Measurements from ENCODE around the gene HNRNPM. TPM values are rescaled to one million over a fixed set of nuclear protein-coding genes. Genes with fewer than 3 reads are reported as not detected.

Gene HNRNPM
- total RNA-seq, 2 experiments from 2014 or later: 237 to 238 TPM

DNA sequence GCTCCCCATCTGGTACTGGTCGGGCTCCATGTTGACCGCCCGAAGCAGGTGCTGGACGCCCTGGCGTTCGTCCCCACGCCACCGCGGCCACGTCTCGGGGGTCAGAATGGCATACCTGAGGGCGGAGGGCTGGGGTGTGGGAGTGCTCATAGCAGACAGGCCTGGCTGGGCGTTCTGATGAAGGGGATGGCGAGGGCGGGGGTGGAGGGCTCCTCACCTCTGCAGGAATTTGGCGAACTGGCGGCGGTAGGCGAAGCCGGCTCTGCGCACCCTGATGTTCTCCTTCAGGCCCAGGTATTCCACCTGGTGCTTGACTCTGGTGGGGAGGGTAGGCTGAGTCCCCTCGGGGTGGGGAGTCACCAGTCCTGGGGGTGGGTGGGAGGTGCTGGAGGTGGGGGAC lies 91.5 kb downstream of the HNRNPM start:
- Mint-ChIP-seq H3K27ac (no peak overlapping the region), H3K4me3 (no peak overlapping the region), H3K36me3 (peaks cover 6% of the 10 kb centered on the region), H3K27me3 (no peaks in the 10 kb centered on the region), H3K9me3 (no peaks in the 10 kb centered on the region), H3K4me1 (ENCODE audit: low read depth) (no peaks in the 10 kb centered on the region)
- DNase-seq: no peak
- ChIA-PET POLR2A (no interaction called here), CTCF (no interaction called here)
- intact Hi-C loops (cut with micrococcal nuclease): no loop called here

DNA sequence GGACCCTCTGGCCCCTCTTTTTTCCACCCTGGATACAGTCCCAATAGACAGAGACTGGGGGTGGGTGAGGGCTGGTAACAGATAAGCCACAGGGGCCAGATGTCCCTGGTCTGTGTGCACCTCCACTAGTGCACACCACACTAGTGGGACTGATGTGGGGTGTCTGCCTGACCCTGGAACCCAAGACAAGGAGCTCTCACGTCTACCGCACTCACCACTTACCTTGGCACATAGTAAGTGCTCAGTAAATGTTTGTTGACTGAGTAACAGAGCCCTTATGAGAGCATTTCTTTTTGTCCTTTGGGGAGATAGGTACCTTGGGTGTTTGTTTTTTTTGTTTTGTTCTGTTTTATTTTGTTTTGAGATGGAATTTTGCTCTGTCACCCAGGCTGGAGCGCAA lies 92.3 kb downstream of the HNRNPM start:
- CTCF ChIA-PET: no interaction called here
- DNase-seq: no peak
- Mint-ChIP-seq H3K4me1 (ENCODE audit: low read depth) (no peaks in the 10 kb centered on the region), H3K27ac (no peak overlapping the region), H3K9me3 (no peaks in the 10 kb centered on the region), H3K27me3 (no peaks in the 10 kb centered on the region), H3K36me3 (peaks cover 6% of the 10 kb centered on the region), H3K4me3 (no peak overlapping the region)
- intact Hi-C loops (cut with micrococcal nuclease): no loop called here
- POLR2A ChIA-PET: no interaction called here

Other genes starting within 250 kb of the HNRNPM start
- gene CERS4, start 235.6 kb upstream of the HNRNPM start, total RNA-seq: 10 to 100 TPM; 24.3 to 25.1 TPM
- gene CD320, start 136.6 kb upstream of the HNRNPM start, total RNA-seq: 10 to 100 TPM; 44.9 to 45.4 TPM
- 10 to 100 TPM; 84.2 to 85.1 TPM for gene NDUFA7, start 123.6 kb upstream of the HNRNPM start, total RNA-seq
- gene RPS28, start 123.5 kb upstream of the HNRNPM start, total RNA-seq: 1,000 to 10,000 TPM; 2,068 to 2,091 TPM
- gene KANK3, start 101.7 kb upstream of the HNRNPM start, total RNA-seq: 1 to 10 TPM; 2.3 to 2.9 TPM
- 1 to 10 TPM; 1.7 to 2.9 TPM for gene ANGPTL4, start 80.8 kb upstream of the HNRNPM start, total RNA-seq
- 10 to 100 TPM; 74.2 to 74.9 TPM for gene RAB11B, start 54.6 kb upstream of the HNRNPM start, total RNA-seq
- 10 to 100 TPM; 14.5 to 16.0 TPM for gene MARCHF2, start 31.7 kb upstream of the HNRNPM start, total RNA-seq
- under 1 TPM; 0.73 to 1.00 TPM for gene PRAM1, start 57.7 kb downstream of the HNRNPM start, total RNA-seq
- gene ZNF414, start 69.2 kb downstream of the HNRNPM start, total RNA-seq: 10 to 100 TPM; 19.7 to 24.6 TPM
- 10 to 100 TPM; 48.7 to 50.1 TPM for gene MYO1F, start 132.5 kb downstream of the HNRNPM start, total RNA-seq
- gene ADAMTS10, start 165.7 kb downstream of the HNRNPM start, total RNA-seq: 1 to 10 TPM; 3.4 to 3.9 TPM
- not detected for gene NFILZ, start 185.7 kb downstream of the HNRNPM start, total RNA-seq

All from activated CD4-positive, alpha-beta memory T cell treated with anti-CD3 and anti-CD28 coated beads for 36 hours (primary cell).